ENCODE measurements around the gene GPR107. TPM values are rescaled to one million over a fixed set of nuclear protein-coding genes. Genes with fewer than 3 reads are reported as not detected.

Gene GPR107
- total RNA-seq, 1 donor from 2014 or later = 25.5 TPM

DNA sequence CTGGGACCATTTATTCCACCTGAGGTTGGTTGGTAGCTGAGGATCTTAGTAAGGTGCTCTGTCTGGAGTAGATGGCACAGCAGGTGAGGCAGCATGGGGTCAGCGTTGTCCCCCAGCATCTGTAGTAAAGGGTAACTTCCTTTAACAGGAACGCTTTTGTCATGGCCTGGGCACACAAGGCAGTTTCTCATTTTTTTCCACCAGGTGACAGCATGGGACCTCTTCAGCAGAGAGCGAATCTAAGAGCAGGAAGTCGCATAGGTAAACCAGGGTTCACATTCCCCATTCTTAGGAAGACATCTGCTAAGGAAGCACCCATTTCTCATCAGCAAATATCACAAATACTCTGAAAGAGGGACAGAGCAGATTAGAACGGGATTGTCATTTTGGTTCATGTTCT, 56.5 kb downstream of the GPR107 start:
- H3K9me3 ChIP-seq = no peaks in the 10 kb centered on the region
- intact Hi-C loops (cut with DNase I) = no loop called here
- no peak overlapping the region for H3K4me3 ChIP-seq
- peaks cover 8% of the 10 kb centered on the region for H3K4me1 ChIP-seq
- H3K36me3 ChIP-seq = peaks cover 0 to 14% of the 10 kb centered on the region in 2 donors
- TF ChIP-seq POLR2AphosphoS5 (IDR thresholded peaks at IDR 0.05; ENCODE audit: insufficient read depth in 1 of 2, low read depth in 1 of 2) (no peak), POLR2A (IDR thresholded peaks at IDR 0.05) (no peak)
- TF ChIP-seq, protein P1, sequence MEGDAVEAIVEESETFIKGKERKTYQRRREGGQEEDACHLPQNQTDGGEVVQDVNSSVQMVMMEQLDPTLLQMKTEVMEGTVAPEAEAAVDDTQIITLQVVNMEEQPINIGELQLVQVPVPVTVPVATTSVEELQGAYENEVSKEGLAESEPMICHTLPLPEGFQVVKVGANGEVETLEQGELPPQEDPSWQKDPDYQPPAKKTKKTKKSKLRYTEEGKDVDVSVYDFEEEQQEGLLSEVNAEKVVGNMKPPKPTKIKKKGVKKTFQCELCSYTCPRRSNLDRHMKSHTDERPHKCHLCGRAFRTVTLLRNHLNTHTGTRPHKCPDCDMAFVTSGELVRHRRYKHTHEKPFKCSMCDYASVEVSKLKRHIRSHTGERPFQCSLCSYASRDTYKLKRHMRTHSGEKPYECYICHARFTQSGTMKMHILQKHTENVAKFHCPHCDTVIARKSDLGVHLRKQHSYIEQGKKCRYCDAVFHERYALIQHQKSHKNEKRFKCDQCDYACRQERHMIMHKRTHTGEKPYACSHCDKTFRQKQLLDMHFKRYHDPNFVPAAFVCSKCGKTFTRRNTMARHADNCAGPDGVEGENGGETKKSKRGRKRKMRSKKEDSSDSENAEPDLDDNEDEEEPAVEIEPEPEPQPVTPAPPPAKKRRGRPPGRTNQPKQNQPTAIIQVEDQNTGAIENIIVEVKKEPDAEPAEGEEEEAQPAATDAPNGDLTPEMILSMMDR (IDR thresholded peaks at IDR 0.05) = no peak
- DNase-seq (ENCODE audit: extremely low spot score in 2 of 2) = no peak
- no peak overlapping the region for H3K27ac ChIP-seq
- H3K27me3 ChIP-seq = no peaks in the 10 kb centered on the region

GRCh38 chr9:130110596-130111021, 56.9 kb downstream of the GPR107 start:
- Histone ChIP-seq H3K9me3 (no peaks in the 10 kb centered on the region), H3K4me3 (no peak overlapping the region), H3K27ac (no peak overlapping the region), H3K4me1 (peaks cover 8% of the 10 kb centered on the region), H3K36me3 (peaks cover 0 to 12% of the 10 kb centered on the region in 2 donors), H3K27me3 (no peaks in the 10 kb centered on the region)
- TF ChIP-seq, protein P1 (IDR thresholded peaks at IDR 0.05) = no peak
- TF ChIP-seq POLR2AphosphoS5 (IDR thresholded peaks at IDR 0.05; ENCODE audit: insufficient read depth in 1 of 2, low read depth in 1 of 2) = no peak
- no peak for TF ChIP-seq POLR2A (IDR thresholded peaks at IDR 0.05)
- no peak for DNase-seq (ENCODE audit: extremely low spot score in 2 of 2)
- intact Hi-C loops (cut with DNase I) = no loop called here

DNA sequence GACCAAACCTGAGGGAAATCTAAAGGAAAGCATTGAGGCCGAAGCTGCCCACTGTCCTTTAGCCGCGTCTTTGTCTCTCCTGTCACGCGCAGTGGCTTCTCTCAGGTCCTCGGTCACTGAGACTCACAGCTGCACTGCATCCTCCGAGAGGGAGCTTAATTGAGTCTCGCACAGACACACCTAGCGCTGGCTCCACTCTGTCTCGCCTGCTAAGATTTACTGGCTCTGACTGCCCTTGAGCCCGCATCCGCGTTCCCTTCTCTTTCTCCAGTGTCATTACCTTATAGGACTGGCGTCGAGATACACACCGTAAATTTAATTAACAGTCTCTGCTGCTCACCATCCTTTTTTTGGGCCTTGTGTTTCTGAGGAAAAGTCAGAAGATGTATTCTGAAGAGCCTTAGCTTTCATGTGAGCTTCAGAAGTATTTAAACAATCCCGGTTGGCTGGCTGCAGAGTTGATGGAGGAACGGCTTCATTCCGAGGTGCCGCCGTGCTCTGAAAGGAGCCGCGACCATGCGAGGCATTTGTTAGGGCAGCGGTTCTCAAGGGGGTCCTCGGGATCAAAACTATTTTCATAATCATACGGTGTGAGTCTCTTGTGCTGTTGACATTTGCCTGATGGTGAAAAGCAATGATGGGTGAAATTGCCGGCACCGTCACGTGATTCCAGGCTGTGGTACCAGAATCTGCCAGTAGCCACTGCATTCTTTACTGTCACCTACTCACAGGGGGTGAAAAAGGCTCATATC, 58.3 kb downstream of the GPR107 start:
- no peak overlapping the region for H3K27ac ChIP-seq
- H3K4me1 ChIP-seq = peaks cover 8% of the 10 kb centered on the region
- intact Hi-C loops (cut with DNase I) = no loop called here
- TF ChIP-seq POLR2A (IDR thresholded peaks at IDR 0.05) = no peak
- TF ChIP-seq, protein P1 (IDR thresholded peaks at IDR 0.05) = no peak
- TF ChIP-seq POLR2AphosphoS5 (IDR thresholded peaks at IDR 0.05; ENCODE audit: insufficient read depth in 1 of 2, low read depth in 1 of 2) = no peak
- no peak overlapping the region for H3K4me3 ChIP-seq
- no peaks in the 10 kb centered on the region for H3K27me3 ChIP-seq
- peaks cover 0 to 15% of the 10 kb centered on the region in 2 donors for H3K36me3 ChIP-seq
- no peaks in the 10 kb centered on the region for H3K9me3 ChIP-seq
- DNase-seq (ENCODE audit: extremely low spot score in 2 of 2) = no peak

- Histone ChIP-seq H3K27me3 (no peaks in the 10 kb centered on the region), H3K9me3 (no peaks in the 10 kb centered on the region), H3K4me3 (no peak overlapping the region), H3K27ac (no peak overlapping the region), H3K36me3 (peaks cover 0 to 15% of the 10 kb centered on the region in 2 donors), H3K4me1 (peaks cover 8% of the 10 kb centered on the region)
- intact Hi-C loops (cut with DNase I) = no loop called here
- TF ChIP-seq POLR2AphosphoS5 (IDR thresholded peaks at IDR 0.05; ENCODE audit: insufficient read depth in 1 of 2, low read depth in 1 of 2) = no peak
- TF ChIP-seq POLR2A (IDR thresholded peaks at IDR 0.05) = no peak
- TF ChIP-seq, protein P1 (IDR thresholded peaks at IDR 0.05) = no peak
- no peak for DNase-seq (ENCODE audit: extremely low spot score in 2 of 2)
Measured at GRCh38 chr9:130112538-130113151, 58.9 kb downstream of the GPR107 start.

DNA sequence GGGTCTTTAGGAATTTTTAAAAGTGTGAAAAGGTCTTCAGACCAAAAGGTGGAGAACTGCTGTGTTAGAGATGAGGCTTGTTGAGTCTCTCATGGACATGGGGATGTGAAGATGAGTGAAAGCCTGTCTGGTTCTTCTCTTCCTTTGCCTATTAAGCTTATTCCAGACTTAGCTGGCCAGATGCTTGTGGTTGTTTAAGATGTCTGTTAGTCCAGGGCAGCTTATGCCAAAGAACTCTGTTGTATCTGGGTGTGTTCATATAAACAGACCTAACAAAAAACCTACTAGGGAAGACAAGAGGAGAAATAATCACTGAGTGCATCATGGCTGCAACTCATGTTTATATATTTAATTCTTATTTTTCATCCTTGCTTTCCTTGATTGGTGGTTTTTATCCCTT, 61.0 kb downstream of the GPR107 start:
- Histone ChIP-seq H3K4me3 (no peak overlapping the region), H3K27ac (no peak overlapping the region), H3K27me3 (no peaks in the 10 kb centered on the region), H3K9me3 (no peaks in the 10 kb centered on the region), H3K36me3 (peaks cover 0 to 15% of the 10 kb centered on the region in 2 donors), H3K4me1 (peaks cover 20% of the 10 kb centered on the region)
- TF ChIP-seq POLR2AphosphoS5 (IDR thresholded peaks at IDR 0.05; ENCODE audit: insufficient read depth in 1 of 2, low read depth in 1 of 2) = no peak
- no peak for TF ChIP-seq POLR2A (IDR thresholded peaks at IDR 0.05)
- TF ChIP-seq, protein P1 (IDR thresholded peaks at IDR 0.05) = no peak
- intact Hi-C loops (cut with DNase I) = no loop called here
- no peak for DNase-seq (ENCODE audit: extremely low spot score in 2 of 2)
